Tibial nerve (tissue), 3 donors: Measurements from ENCODE around the gene LTB4R.

Experiments used
- POLR2A ChIP-seq, 2 donors: fragments of 450-650 bp; IDR thresholded peaks; one replicate each; pipeline ENCODE4 v1.6.1; 2017; ENCODE audit warnings: antibody characterized with exemption in 2 of 2, mild to moderate bottlenecking in 2 of 2, moderate library complexity in 2 of 2
- TF ChIP-seq, protein P1 (sequence below), 5 experiments: fragments of 200-600 bp in 3 of 5; fragments of 450-650 bp in 2 of 5; sonication (generic) in 3 of 5; IDR thresholded peaks; one replicate each; pipeline ENCODE4 v1.5.1; 2016 to 2019; ENCODE audit warnings: antibody characterized with exemption in 5 of 5, mild to moderate bottlenecking in 3 of 5, moderate library complexity in 2 of 5

DNA sequence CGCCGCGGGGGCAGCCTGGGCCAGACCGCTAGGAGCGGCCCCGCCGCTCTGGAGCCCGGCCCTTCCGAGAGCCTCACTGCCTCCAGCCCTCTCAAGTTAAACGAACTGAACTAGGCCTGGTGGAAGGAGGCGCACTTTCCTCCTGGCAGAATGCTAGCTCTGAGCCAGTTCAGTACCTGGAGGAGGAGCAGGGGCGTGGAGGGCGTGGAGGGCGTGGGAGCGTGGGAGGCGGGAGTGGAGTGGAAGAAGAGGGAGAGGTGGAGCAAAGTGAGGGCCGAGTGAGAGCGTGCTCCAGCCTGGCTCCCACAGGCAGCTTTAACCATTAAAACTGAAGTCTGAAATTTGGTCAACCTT is 5.3 kb downstream of the LTB4R start:
- TF ChIP-seq POLR2A (IDR thresholded peaks at IDR 0.05), result no peak
- TF ChIP-seq, protein P1, sequence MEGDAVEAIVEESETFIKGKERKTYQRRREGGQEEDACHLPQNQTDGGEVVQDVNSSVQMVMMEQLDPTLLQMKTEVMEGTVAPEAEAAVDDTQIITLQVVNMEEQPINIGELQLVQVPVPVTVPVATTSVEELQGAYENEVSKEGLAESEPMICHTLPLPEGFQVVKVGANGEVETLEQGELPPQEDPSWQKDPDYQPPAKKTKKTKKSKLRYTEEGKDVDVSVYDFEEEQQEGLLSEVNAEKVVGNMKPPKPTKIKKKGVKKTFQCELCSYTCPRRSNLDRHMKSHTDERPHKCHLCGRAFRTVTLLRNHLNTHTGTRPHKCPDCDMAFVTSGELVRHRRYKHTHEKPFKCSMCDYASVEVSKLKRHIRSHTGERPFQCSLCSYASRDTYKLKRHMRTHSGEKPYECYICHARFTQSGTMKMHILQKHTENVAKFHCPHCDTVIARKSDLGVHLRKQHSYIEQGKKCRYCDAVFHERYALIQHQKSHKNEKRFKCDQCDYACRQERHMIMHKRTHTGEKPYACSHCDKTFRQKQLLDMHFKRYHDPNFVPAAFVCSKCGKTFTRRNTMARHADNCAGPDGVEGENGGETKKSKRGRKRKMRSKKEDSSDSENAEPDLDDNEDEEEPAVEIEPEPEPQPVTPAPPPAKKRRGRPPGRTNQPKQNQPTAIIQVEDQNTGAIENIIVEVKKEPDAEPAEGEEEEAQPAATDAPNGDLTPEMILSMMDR (IDR thresholded peaks at IDR 0.05), result no peak
